ENCODE measurements around the gene C19orf12. TPM values are rescaled to one million over a fixed set of nuclear protein-coding genes. Genes with fewer than 3 reads are reported as not detected.
A peak's percentile ranks its signal among the peaks of the same experiment; 100 is the strongest.

C19orf12 gene
- total RNA-seq, 1 experiment from 2014 or later = 15.5 TPM

DNA sequence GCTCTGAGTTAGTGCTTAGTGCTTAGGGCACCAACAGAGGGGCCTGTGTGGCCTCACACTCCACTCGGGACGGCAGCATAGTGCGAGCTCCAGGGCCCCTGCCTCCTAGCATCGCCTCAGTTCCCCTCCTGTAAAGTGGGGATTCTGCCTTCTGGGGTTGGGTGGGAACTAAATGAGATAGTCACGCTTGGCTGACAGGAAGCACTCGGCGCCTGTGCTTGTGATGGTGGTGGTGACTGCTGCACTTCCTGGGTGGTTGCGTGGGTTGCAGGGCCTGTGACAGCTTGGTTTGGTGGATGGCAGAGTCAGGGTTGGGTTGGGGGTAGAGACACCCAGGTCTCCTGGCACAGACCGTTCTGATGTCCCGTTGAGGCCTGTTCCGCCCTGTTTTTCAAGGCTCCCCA lies 42.1 kb downstream of the C19orf12 start (continued):
- TF ChIP-seq ATF6 (CRISPR knock-in tag; IDR thresholded peaks at IDR 0.05) (no peak), TEAD1 (CRISPR knock-in tag; IDR thresholded peaks at IDR 0.05) (no peak), PRRX2 (CRISPR knock-in tag; IDR thresholded peaks at IDR 0.05) (no peak), IRF1 (CRISPR knock-in tag; IDR thresholded peaks at IDR 0.05) (no peak), KAT7 (CRISPR knock-in tag; IDR thresholded peaks at IDR 0.05; ENCODE audit: borderline replicate concordance) (no peak)

- ChIA-PET CTCF (interaction anchor here (0.8 to 2.8 kb wide), 5 partner anchors 10 to 67 kb away, joined by 3 to 15 read pairs (median 4); partner anchors contain the start of gene POP4), POLR2A (no interaction called here)
- TF ChIP-seq MAX (CRISPR knock-in tag; IDR thresholded peaks at IDR 0.05) (no peak), CBFB (CRISPR knock-in tag; IDR thresholded peaks at IDR 0.05; ENCODE audit: low read depth) (no peak), FOXK1 (CRISPR knock-in tag; IDR thresholded peaks at IDR 0.05) (no peak), SMAD4 (CRISPR knock-in tag; IDR thresholded peaks at IDR 0.05) (no peak), TCF7 (CRISPR knock-in tag; IDR thresholded peaks at IDR 0.05; ENCODE audit: low read depth) (no peak), MLX (CRISPR knock-in tag; IDR thresholded peaks at IDR 0.05) (no peak), ZBTB21 (CRISPR knock-in tag; IDR thresholded peaks at IDR 0.05; ENCODE audit: borderline replicate concordance) (no peak), ZNF671 (CRISPR knock-in tag; IDR thresholded peaks at IDR 0.05) (no peak), JUN (CRISPR knock-in tag; IDR thresholded peaks at IDR 0.05) (no peak), NFATC4 (CRISPR knock-in tag; IDR thresholded peaks at IDR 0.05) (no peak), MYBL2 (CRISPR knock-in tag; IDR thresholded peaks at IDR 0.05) (no peak), ZNF263 (CRISPR knock-in tag; IDR thresholded peaks at IDR 0.05; ENCODE audit: low read depth) (no peak), ATF3 (CRISPR knock-in tag; conservative IDR thresholded peaks at IDR 0.05) (no peak), IRF2 (CRISPR knock-in tag; IDR thresholded peaks at IDR 0.05; ENCODE audit: borderline replicate concordance, low read depth) (no peak), NR3C1 (CRISPR knock-in tag; conservative IDR thresholded peaks at IDR 0.05; ENCODE audit: low read depth) (no peak), SP1 (CRISPR knock-in tag; conservative IDR thresholded peaks at IDR 0.05) (no peak), TEAD1 (CRISPR knock-in tag; IDR thresholded peaks at IDR 0.05) (no peak), ELF4 (CRISPR knock-in tag; IDR thresholded peaks at IDR 0.05; ENCODE audit: low read depth) (no peak)
- Mint-ChIP-seq H3K9me3 (no peaks in the 10 kb centered on the region), H3K4me3 (no peak overlapping the region), H3K27me3 (ENCODE audit: low read depth) (no peaks in the 10 kb centered on the region), H3K4me1 (peaks cover 24% of the 10 kb centered on the region), H3K36me3 (peaks cover 12% of the 10 kb centered on the region), H3K27ac (peak overlapping the region; percentile 64)
- ATAC-seq (no peak), DNase-seq (ENCODE audit: low spot score) (no peak)
Measured at GRCh38 chr19:29672319-29672932, 42.6 kb downstream of the C19orf12 start.
